Psoas muscle (tissue), 8 donors: ENCODE results near the gene GGA3. TPM values are rescaled to one million over a fixed set of nuclear protein-coding genes. Genes with fewer than 3 reads are reported as not detected.

ENCODE experiments used
- ATAC-seq, 4 donors: fragments of 200-7000 bp; cut with Tn5 transposase; one replicate each; pipeline ENCODE4 v1.9.1; 2020; ENCODE audit warnings: moderate library complexity in 3 of 4, mild to moderate bottlenecking in 2 of 4
- DNase-seq, 2 donors: peaks; one replicate each; pipeline ENCODE4 v3.0.0-alpha.2; 2020
- H3K27ac ChIP-seq: fragments of 200-600 bp; one replicate; pipeline ENCODE4 v1.8.0; 2022
- H3K27me3 ChIP-seq, 3 donors: fragments of 200-600 bp in 1 of 3; one replicate each; pipeline versions ENCODE4 v1.6.1 to v1.8.0; 2013 to 2022; ENCODE audit warnings: low read length in 2 of 3, mild to moderate bottlenecking in 2 of 3, moderate library complexity in 1 of 3; ENCODE audit not compliant: insufficient read depth in 3 of 3
- H3K36me3 ChIP-seq, 2 donors: fragments of 200-600 bp in 1 of 2; one replicate each; pipeline versions ENCODE4 v1.6.1 to v1.8.0; 2013 to 2022; ENCODE audit warnings: low read depth in 1 of 2, mild to moderate bottlenecking in 1 of 2, moderate library complexity in 1 of 2; ENCODE audit not compliant: insufficient read depth in 1 of 2
- H3K4me1 ChIP-seq: fragments of 200-600 bp; one replicate; pipeline ENCODE4 v1.8.0; 2022
- H3K4me3 ChIP-seq: fragments of 200-600 bp; one replicate; pipeline ENCODE4 v1.8.0; 2022; ENCODE audit warnings: mild to moderate bottlenecking
- H3K9me3 ChIP-seq: fragments of 200-600 bp; one replicate; pipeline ENCODE4 v1.8.0; 2022
- WGBS, 3 donors: extraction: QIAGEN DNeasy Blood & Tissue Kit; methylation state at CpG; one replicate each; pipeline versions ENCODE4 v1.1.6 to v1.1.7; 2013; 5-methylcytosine and 5-hydroxymethylcytosine counted together
- intact Hi-C, 2 donors: fragments of 100-400 bp; cut with DNase I; formaldehyde crosslinking; loops; one replicate each; pipeline versions ENCODE4 v1.11.0 to v1.14.2; 2022
- polyA plus RNA-seq, 3 donors: library from polyadenylated mRNA; stranded (reverse); fragments of 200-250 nt; gene quantifications; one replicate each; pipeline ENCODE4 v1.2.3, GENCODE V29; 2013
- total RNA-seq, 4 donors: library from RNA; stranded (reverse); fragmentation: NEBNext Ultra II Directional in 2 of 4; extraction: Animal tissue kit (Norgen Biotek cat#: 25700) in 2 of 4; gene quantifications; one replicate each; pipeline versions ENCODE4 v1.2.1 to v1.2.4, GENCODE V29; 2021 to 2023
- TF ChIP-seq, protein P1 (sequence below): fragments of 200-600 bp; IDR thresholded peaks from one replicate; pipeline ENCODE4 v1.8.0; 2022; ENCODE audit warnings: antibody characterized with exemption
- donor health status: healthy with polysubstance abuse.
- donor health status: DM: no; HTN: no; CAD: no; lungs with moderate emphysema.
- donor health status: Bipolar disorder and iron deficiency.
- donor health status: healthy.
- donor health status: DM: yes; HTN: yes; CAD: no.
- donor health status: DM: no; HTN: no; CAD: no.
- donor health status: DM: no; HTN: no; CAD: no.
- donor health status: DM: yes; HTN: yes; CAD: no.

GGA3 gene
- total and polyA plus RNA-seq, 7 donors: 13.8 to 40.6 (median 29.8) TPM

DNA sequence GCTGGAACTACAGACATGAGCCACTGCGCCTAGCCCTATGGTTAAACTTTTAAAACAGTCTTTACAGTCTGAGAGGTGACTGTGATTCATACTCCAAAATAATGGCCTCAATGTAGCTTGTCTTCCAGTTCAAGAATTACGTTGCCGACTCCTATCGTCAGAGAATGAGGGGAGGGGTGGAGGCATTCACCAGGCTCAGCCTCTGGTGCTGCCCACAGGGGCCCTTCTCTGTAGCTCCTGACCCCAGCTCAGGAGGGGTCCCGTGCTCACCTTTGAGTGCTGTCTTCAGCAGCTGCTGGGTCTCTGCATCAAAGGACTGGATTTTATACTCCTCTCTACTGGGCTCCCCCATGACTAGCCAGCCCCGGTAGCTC is 8.4 kb upstream of the GGA3 start:
- TF ChIP-seq, protein P1, sequence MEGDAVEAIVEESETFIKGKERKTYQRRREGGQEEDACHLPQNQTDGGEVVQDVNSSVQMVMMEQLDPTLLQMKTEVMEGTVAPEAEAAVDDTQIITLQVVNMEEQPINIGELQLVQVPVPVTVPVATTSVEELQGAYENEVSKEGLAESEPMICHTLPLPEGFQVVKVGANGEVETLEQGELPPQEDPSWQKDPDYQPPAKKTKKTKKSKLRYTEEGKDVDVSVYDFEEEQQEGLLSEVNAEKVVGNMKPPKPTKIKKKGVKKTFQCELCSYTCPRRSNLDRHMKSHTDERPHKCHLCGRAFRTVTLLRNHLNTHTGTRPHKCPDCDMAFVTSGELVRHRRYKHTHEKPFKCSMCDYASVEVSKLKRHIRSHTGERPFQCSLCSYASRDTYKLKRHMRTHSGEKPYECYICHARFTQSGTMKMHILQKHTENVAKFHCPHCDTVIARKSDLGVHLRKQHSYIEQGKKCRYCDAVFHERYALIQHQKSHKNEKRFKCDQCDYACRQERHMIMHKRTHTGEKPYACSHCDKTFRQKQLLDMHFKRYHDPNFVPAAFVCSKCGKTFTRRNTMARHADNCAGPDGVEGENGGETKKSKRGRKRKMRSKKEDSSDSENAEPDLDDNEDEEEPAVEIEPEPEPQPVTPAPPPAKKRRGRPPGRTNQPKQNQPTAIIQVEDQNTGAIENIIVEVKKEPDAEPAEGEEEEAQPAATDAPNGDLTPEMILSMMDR: no peak
- intact Hi-C loops: loop anchor here in 1 of 2 donors (5.0 kb wide), 1 partner anchor 63 kb away; the partner anchor contains the start of gene NUP85
- WGBS, 3 donors: 21 to 25% (median 23%) methylated on average over 6 of the region's 6 CpGs
- H3K27me3 ChIP-seq: no peaks in the 10 kb centered on the region
- H3K36me3 ChIP-seq: peaks cover 3 to 49% of the 10 kb centered on the region in 2 donors
- H3K9me3 ChIP-seq: no peaks in the 10 kb centered on the region
- no peak for DNase-seq
- peaks cover 22% of the 10 kb centered on the region for H3K4me1 ChIP-seq
- H3K4me3 ChIP-seq: peak overlapping the region; percentile 77
- peak in 2 of 4 donors; percentile 0 to 1 for ATAC-seq
- peak overlapping the region; percentile 97 for H3K27ac ChIP-seq

GRCh38 chr17:75267411-75268232 is 6.2 kb upstream of the GGA3 start:
- no peak overlapping the region for H3K4me3 ChIP-seq
- no peak overlapping the region for H3K27ac ChIP-seq
- WGBS, 3 donors: 33 to 43% (median 41%) methylated on average over 14 of the region's 14 CpGs
- intact Hi-C loops: no loop called here
- peaks cover 29% of the 10 kb centered on the region for H3K4me1 ChIP-seq
- TF ChIP-seq, protein P1: no peak
- H3K9me3 ChIP-seq: no peaks in the 10 kb centered on the region
- DNase-seq: peak in 1 of 2 donors; percentile 39
- H3K27me3 ChIP-seq: no peaks in the 10 kb centered on the region
- ATAC-seq: no peak
- H3K36me3 ChIP-seq: peaks cover 3 to 54% of the 10 kb centered on the region in 2 donors

DNA sequence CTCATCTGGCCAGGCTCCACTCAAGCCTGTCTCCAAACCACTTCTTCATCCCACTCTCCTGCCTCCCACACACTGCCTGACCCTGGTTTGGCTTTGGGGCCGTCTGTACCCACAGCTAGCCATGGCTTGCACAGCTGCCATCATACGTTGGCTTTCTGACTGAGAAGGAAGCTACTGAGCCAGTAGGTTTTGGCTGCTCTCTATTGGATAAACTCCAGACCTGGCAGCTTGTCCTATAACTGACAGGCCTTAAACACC is 5.7 kb upstream of the GGA3 start:
- intact Hi-C loops: no loop called here
- WGBS, 3 donors: 18 to 35% (median 29%) methylated on average over 2 of the region's 2 CpGs

GRCh38 chr17:75266316-75267152 is 5.1 kb upstream of the GGA3 start:
- H3K36me3 ChIP-seq: peaks cover 3 to 55% of the 10 kb centered on the region in 2 donors
- TF ChIP-seq, protein P1: no peak
- H3K4me3 ChIP-seq: no peak overlapping the region
- DNase-seq (peak in 1 of 2 donors; percentile 38), ATAC-seq (no peak)
- no peak overlapping the region for H3K27ac ChIP-seq
- H3K27me3 ChIP-seq: no peaks in the 10 kb centered on the region
- 43 to 56% (median 52%) methylated on average over 13 of the region's 13 CpGs for WGBS, 3 donors
- H3K4me1 ChIP-seq: peaks cover 24% of the 10 kb centered on the region
- no peaks in the 10 kb centered on the region for H3K9me3 ChIP-seq
- intact Hi-C loops: no loop called here

More for the DNA sequence above, 5.7 kb upstream of the GGA3 start:
- peaks cover 3 to 55% of the 10 kb centered on the region in 2 donors for H3K36me3 ChIP-seq
- no peak overlapping the region for H3K27ac ChIP-seq
- DNase-seq: peak in 1 of 2 donors; percentile 28
- TF ChIP-seq, protein P1: no peak
- H3K4me1 ChIP-seq: peaks cover 28% of the 10 kb centered on the region
- H3K27me3 ChIP-seq: no peaks in the 10 kb centered on the region
- H3K4me3 ChIP-seq: no peak overlapping the region
- H3K9me3 ChIP-seq: no peaks in the 10 kb centered on the region
- no peak for ATAC-seq
